ENCODE measurements around the gene CDC42SE2.
"Not testable (repeated sequence)": the region's sequence is repeated elsewhere in the genome, so short reads cannot be mapped to it uniquely, and the experiment has no call there.

The CDC42SE2 gene

GRCh38 chr5:131277875-131278740 is 14.3 kb downstream of the CDC42SE2 start:
- no peak for DNase-seq (ENCODE audit: low read depth in 2 of 2)

GRCh38 chr5:131278741-131279124 is 14.9 kb downstream of the CDC42SE2 start:
- DNase-seq (ENCODE audit: low read depth in 2 of 2), result not testable (repeated sequence)

GRCh38 chr5:131279204-131279603 is 15.4 kb downstream of the CDC42SE2 start:
- DNase-seq (ENCODE audit: low read depth in 2 of 2), result no peak

GRCh38 chr5:131280417-131280816 is 16.6 kb downstream of the CDC42SE2 start:
- DNase-seq (ENCODE audit: low read depth in 2 of 2), result no peak

GRCh38 chr5:131281133-131281867 is 17.4 kb downstream of the CDC42SE2 start:
- no peak for DNase-seq (ENCODE audit: low read depth in 2 of 2)

- DNase-seq (ENCODE audit: low read depth in 2 of 2), result no peak
Measured at GRCh38 chr5:131281868-131282234, 18.0 kb downstream of the CDC42SE2 start.

GRCh38 chr5:131282235-131282634 is 18.4 kb downstream of the CDC42SE2 start:
- no peak for DNase-seq (ENCODE audit: low read depth in 2 of 2)

GRCh38 chr5:131285703-131286399 is 22.0 kb downstream of the CDC42SE2 start:
- no peak for DNase-seq (ENCODE audit: low read depth in 2 of 2)

GRCh38 chr5:131286400-131286715 is 22.5 kb downstream of the CDC42SE2 start:
- DNase-seq (ENCODE audit: low read depth in 2 of 2), result no peak

- DNase-seq (ENCODE audit: low read depth in 2 of 2), result no peak
Measured at GRCh38 chr5:131288328-131288727, 24.5 kb downstream of the CDC42SE2 start.

GRCh38 chr5:131289738-131290137 is 25.9 kb downstream of the CDC42SE2 start:
- DNase-seq (ENCODE audit: low read depth in 2 of 2), result peak in 1 of 2 donors; percentile 24

GRCh38 chr5:131296213-131296672 is 32.4 kb downstream of the CDC42SE2 start:
- DNase-seq (ENCODE audit: low read depth in 2 of 2), result no peak

- DNase-seq (ENCODE audit: low read depth in 2 of 2), result no peak
Measured at GRCh38 chr5:131297886-131298285, 34.0 kb downstream of the CDC42SE2 start.

GRCh38 chr5:131299465-131299864 is 35.6 kb downstream of the CDC42SE2 start:
- no peak for DNase-seq (ENCODE audit: low read depth in 2 of 2)

- DNase-seq (ENCODE audit: low read depth in 2 of 2), result no peak
Measured at GRCh38 chr5:131302506-131302905, 38.7 kb downstream of the CDC42SE2 start.

- DNase-seq (ENCODE audit: low read depth in 2 of 2), result no peak
Measured at GRCh38 chr5:131303537-131303936, 39.7 kb downstream of the CDC42SE2 start.

- no peak for DNase-seq (ENCODE audit: low read depth in 2 of 2)
Measured at GRCh38 chr5:131304414-131304813, 40.6 kb downstream of the CDC42SE2 start.

- DNase-seq (ENCODE audit: low read depth in 2 of 2), result no peak
Measured at GRCh38 chr5:131305138-131305689, 41.4 kb downstream of the CDC42SE2 start.

- no peak for DNase-seq (ENCODE audit: low read depth in 2 of 2)
Measured at GRCh38 chr5:131305906-131306305, 42.1 kb downstream of the CDC42SE2 start.

- not testable (repeated sequence) for DNase-seq (ENCODE audit: low read depth in 2 of 2)
Measured at GRCh38 chr5:131312235-131312772, 48.5 kb downstream of the CDC42SE2 start.

- no peak for DNase-seq (ENCODE audit: low read depth in 2 of 2)
Measured at GRCh38 chr5:131316026-131316425, 52.2 kb downstream of the CDC42SE2 start.

- DNase-seq (ENCODE audit: low read depth in 2 of 2), result no peak
Measured at GRCh38 chr5:131316822-131317221, 53.0 kb downstream of the CDC42SE2 start.
